ENCODE data around the gene TNXB. TPM values are rescaled to one million over a fixed set of nuclear protein-coding genes. Genes with fewer than 3 reads are reported as not detected.

The TNXB gene
- total and polyA plus RNA-seq, 2 of the 4 experiments (the other 2 are of a cell fraction), result 0.05 TPM; not detected in 1

DNA sequence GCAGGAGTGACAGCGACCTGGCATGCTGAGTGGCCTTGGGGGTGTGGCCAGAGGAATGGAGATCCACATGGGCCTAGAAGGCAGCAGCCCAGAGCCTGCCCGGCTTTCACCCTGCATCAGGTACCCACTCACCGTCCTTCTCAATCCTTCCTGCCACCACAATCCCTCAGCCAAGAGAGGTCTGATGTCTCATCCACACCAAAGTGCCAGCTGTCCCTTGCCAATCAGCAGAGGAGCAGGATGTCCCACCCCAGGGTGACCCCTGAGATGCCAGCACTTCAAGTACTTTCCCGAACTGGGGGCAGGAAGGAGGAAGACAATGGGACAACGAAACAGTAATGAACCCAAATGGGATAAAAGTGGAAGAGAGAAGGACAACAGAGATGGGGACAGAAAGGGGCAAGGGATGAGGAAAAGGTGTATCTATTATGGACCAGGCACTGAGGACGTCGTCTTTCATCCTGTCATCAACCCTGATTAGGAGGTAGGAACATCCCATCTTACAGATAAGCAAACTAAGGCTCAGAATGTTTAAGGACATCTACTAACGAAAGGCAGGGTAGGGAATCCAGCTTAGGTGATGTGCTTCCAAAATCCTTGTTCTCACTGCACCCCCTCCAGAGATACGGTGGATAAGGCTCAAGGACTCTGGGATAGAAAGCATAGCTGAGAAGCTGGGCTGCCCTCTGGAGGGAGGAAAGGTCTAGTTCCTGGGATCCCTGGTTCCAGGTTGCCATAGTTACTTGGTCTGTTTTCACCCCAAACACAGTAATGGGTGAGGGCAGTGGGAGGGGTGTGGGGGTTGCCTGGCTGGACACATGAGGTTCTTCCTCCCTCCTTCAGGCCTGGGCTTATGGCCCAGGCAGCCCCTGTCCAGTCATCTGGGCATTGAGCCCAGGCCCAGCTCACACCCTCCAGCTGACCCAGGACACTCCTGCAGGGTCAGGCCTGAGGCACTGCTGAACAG is 4.5 kb upstream of the TNXB start (continued):
- TF ChIP-seq, protein P1, sequence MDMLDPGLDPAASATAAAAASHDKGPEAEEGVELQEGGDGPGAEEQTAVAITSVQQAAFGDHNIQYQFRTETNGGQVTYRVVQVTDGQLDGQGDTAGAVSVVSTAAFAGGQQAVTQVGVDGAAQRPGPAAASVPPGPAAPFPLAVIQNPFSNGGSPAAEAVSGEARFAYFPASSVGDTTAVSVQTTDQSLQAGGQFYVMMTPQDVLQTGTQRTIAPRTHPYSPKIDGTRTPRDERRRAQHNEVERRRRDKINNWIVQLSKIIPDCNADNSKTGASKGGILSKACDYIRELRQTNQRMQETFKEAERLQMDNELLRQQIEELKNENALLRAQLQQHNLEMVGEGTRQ (IDR thresholded peaks at IDR 0.05; ENCODE audit: low read depth, low read length), result peak; percentile 31; the same call in 1 of the 2 replicates
- TF ChIP-seq POLR2A (IDR thresholded peaks at IDR 0.05; ENCODE audit: low read depth, low read length), result 0 out of 2 replicates have a peak, but pooled peaks have one; percentile 32
- no peak for TF ChIP-seq RFX5 (IDR thresholded peaks at IDR 0.05; ENCODE audit: low read depth, low read length)
- TF ChIP-seq CHD1 (IDR thresholded peaks at IDR 0.05; ENCODE audit: low read depth, low read length), result no peak
